Central memory CD8-positive, alpha-beta T cell (primary cell): Measurements from ENCODE around the gene IRAK1.

Experiments
- ATAC-seq: fragments of 150-1000 bp; cut with Tn5 transposase; replicated peaks from 2 replicates; pipeline ENCODE4 v1.10.0; 2022; ENCODE audit warnings: mild to moderate bottlenecking, moderate FRiP score, moderate number of reproducible peaks; ENCODE audit not compliant: poor library complexity, severe bottlenecking; ENCODE audit errors: extremely low read depth
- DNase-seq, 2 donors: peaks; one replicate each; pipeline ENCODE4 v3.0.0; 2021; ENCODE audit warnings: low spot score in 2 of 2
- H3K27ac Mint-ChIP-seq: one replicate; pipeline ENCODE4 v1.8.0; 2022; ENCODE audit warnings: low read depth, mild to moderate bottlenecking, moderate library complexity, mixed read lengths
- H3K27me3 Mint-ChIP-seq: one replicate; pipeline ENCODE4 v1.8.0; 2022; ENCODE audit warnings: mixed read lengths
- H3K36me3 Mint-ChIP-seq: one replicate; pipeline ENCODE4 v1.8.0; 2022; ENCODE audit warnings: mild to moderate bottlenecking, moderate library complexity, mixed read lengths; ENCODE audit not compliant: insufficient read depth
- H3K4me1 Mint-ChIP-seq: one replicate; pipeline ENCODE4 v1.8.0; 2022; ENCODE audit warnings: mixed read lengths
- H3K4me3 Mint-ChIP-seq: one replicate; pipeline ENCODE4 v1.8.0; 2022; ENCODE audit warnings: mild to moderate bottlenecking, moderate library complexity, mixed read lengths
- H3K9me3 Mint-ChIP-seq: one replicate; pipeline ENCODE4 v1.8.0; 2022; ENCODE audit warnings: mixed read lengths

IRAK1 gene

GRCh38 chrX:154049209-154050112 is 29.8 kb upstream of the IRAK1 start:
- Mint-ChIP-seq H3K4me1 (peaks cover 51% of the 10 kb centered on the region), H3K27me3 (no peaks in the 10 kb centered on the region), H3K36me3 (peaks cover 38% of the 10 kb centered on the region), H3K4me3 (no peak overlapping the region), H3K27ac (peak overlapping the region; percentile 83), H3K9me3 (no peaks in the 10 kb centered on the region)
- ATAC-seq (no peak), DNase-seq (no peak)

- DNase-seq (no peak), ATAC-seq (no peak)
- Mint-ChIP-seq H3K4me3 (no peak overlapping the region), H3K27ac (peak overlapping the region; percentile 58), H3K4me1 (peaks cover 51% of the 10 kb centered on the region), H3K27me3 (no peaks in the 10 kb centered on the region), H3K9me3 (no peaks in the 10 kb centered on the region), H3K36me3 (peaks cover 37% of the 10 kb centered on the region)
Observed at GRCh38 chrX:154048398-154048797, 28.7 kb upstream of the IRAK1 start.

- ATAC-seq (no peak), DNase-seq (no peak)
- Mint-ChIP-seq H3K4me3 (no peak overlapping the region), H3K27ac (peak overlapping the region; percentile 50), H3K9me3 (no peaks in the 10 kb centered on the region), H3K4me1 (peaks cover 50% of the 10 kb centered on the region), H3K36me3 (peaks cover 41% of the 10 kb centered on the region), H3K27me3 (no peaks in the 10 kb centered on the region)
Observed at GRCh38 chrX:154046940-154047610, 27.4 kb upstream of the IRAK1 start.

- H3K4me1 Mint-ChIP-seq = peaks cover 48% of the 10 kb centered on the region
- ATAC-seq (no peak), DNase-seq (no peak)
- H3K36me3 Mint-ChIP-seq = peaks cover 39% of the 10 kb centered on the region
- H3K27me3 Mint-ChIP-seq = no peaks in the 10 kb centered on the region
- H3K27ac Mint-ChIP-seq = peak overlapping the region; percentile 50
- no peaks in the 10 kb centered on the region for H3K9me3 Mint-ChIP-seq
- H3K4me3 Mint-ChIP-seq = no peak overlapping the region
Observed at GRCh38 chrX:154046031-154046781, 26.5 kb upstream of the IRAK1 start.

- H3K27me3 Mint-ChIP-seq = no peaks in the 10 kb centered on the region
- peaks cover 46% of the 10 kb centered on the region for H3K36me3 Mint-ChIP-seq
- peaks cover 43% of the 10 kb centered on the region for H3K4me1 Mint-ChIP-seq
- no peak for ATAC-seq
- no peak overlapping the region for H3K27ac Mint-ChIP-seq
- H3K9me3 Mint-ChIP-seq = no peaks in the 10 kb centered on the region
- no peak for DNase-seq
- no peak overlapping the region for H3K4me3 Mint-ChIP-seq
Observed at GRCh38 chrX:154044091-154044490, 24.4 kb upstream of the IRAK1 start.

GRCh38 chrX:154043003-154043763 is 23.5 kb upstream of the IRAK1 start:
- H3K4me1 Mint-ChIP-seq = peaks cover 40% of the 10 kb centered on the region
- peaks cover 46% of the 10 kb centered on the region for H3K36me3 Mint-ChIP-seq
- H3K27ac Mint-ChIP-seq = no peak overlapping the region

GRCh38 chrX:154040863-154041262 is 21.2 kb upstream of the IRAK1 start:
- Mint-ChIP-seq H3K36me3 (peaks cover 46% of the 10 kb centered on the region), H3K27ac (no peak overlapping the region), H3K27me3 (no peaks in the 10 kb centered on the region), H3K4me1 (peaks cover 30% of the 10 kb centered on the region), H3K9me3 (no peaks in the 10 kb centered on the region), H3K4me3 (no peak overlapping the region)
- DNase-seq = no peak
- no peak for ATAC-seq

More at GRCh38 chrX:154043003-154043763, 23.5 kb upstream of the IRAK1 start:
- Mint-ChIP-seq H3K4me3 (no peak overlapping the region), H3K9me3 (no peaks in the 10 kb centered on the region), H3K27me3 (no peaks in the 10 kb centered on the region)
- DNase-seq = no peak
- no peak for ATAC-seq

- H3K27me3 Mint-ChIP-seq = no peaks in the 10 kb centered on the region
- no peak for ATAC-seq
- DNase-seq = no peak
- H3K4me1 Mint-ChIP-seq = peaks cover 31% of the 10 kb centered on the region
- no peaks in the 10 kb centered on the region for H3K9me3 Mint-ChIP-seq
- H3K27ac Mint-ChIP-seq = no peak overlapping the region
- no peak overlapping the region for H3K4me3 Mint-ChIP-seq
- peaks cover 47% of the 10 kb centered on the region for H3K36me3 Mint-ChIP-seq
Observed at GRCh38 chrX:154040307-154040756, 20.6 kb upstream of the IRAK1 start.

- no peak for DNase-seq
- ATAC-seq = no peak
- H3K4me3 Mint-ChIP-seq = no peak overlapping the region
- peaks cover 46% of the 10 kb centered on the region for H3K36me3 Mint-ChIP-seq
- no peaks in the 10 kb centered on the region for H3K27me3 Mint-ChIP-seq
- H3K4me1 Mint-ChIP-seq = peaks cover 31% of the 10 kb centered on the region
- H3K9me3 Mint-ChIP-seq = no peaks in the 10 kb centered on the region
- H3K27ac Mint-ChIP-seq = no peak overlapping the region
Observed at GRCh38 chrX:154039577-154039976, 19.9 kb upstream of the IRAK1 start.

GRCh38 chrX:154038656-154039055 is 19.0 kb upstream of the IRAK1 start:
- H3K4me3 Mint-ChIP-seq = no peak overlapping the region
- ATAC-seq (no peak), DNase-seq (no peak)
- H3K4me1 Mint-ChIP-seq = peaks cover 32% of the 10 kb centered on the region
- H3K36me3 Mint-ChIP-seq = peaks cover 41% of the 10 kb centered on the region
- no peaks in the 10 kb centered on the region for H3K9me3 Mint-ChIP-seq
- no peak overlapping the region for H3K27ac Mint-ChIP-seq
- H3K27me3 Mint-ChIP-seq = no peaks in the 10 kb centered on the region

GRCh38 chrX:154037754-154038153 is 18.1 kb upstream of the IRAK1 start:
- no peak for DNase-seq
- Mint-ChIP-seq H3K4me3 (no peak overlapping the region), H3K27me3 (no peaks in the 10 kb centered on the region), H3K36me3 (peaks cover 40% of the 10 kb centered on the region), H3K27ac (peak overlapping the region; percentile 19), H3K4me1 (peaks cover 36% of the 10 kb centered on the region), H3K9me3 (no peaks in the 10 kb centered on the region)
- ATAC-seq = no peak

- H3K9me3 Mint-ChIP-seq = no peaks in the 10 kb centered on the region
- ATAC-seq (peak; percentile 92), DNase-seq (peak in 1 of 2 donors; percentile 14)
- peak overlapping the region; percentile 95 for H3K27ac Mint-ChIP-seq
- peaks cover 35% of the 10 kb centered on the region for H3K4me1 Mint-ChIP-seq
- H3K27me3 Mint-ChIP-seq = no peaks in the 10 kb centered on the region
- peak overlapping the region; percentile 27 for H3K4me3 Mint-ChIP-seq
- peaks cover 46% of the 10 kb centered on the region for H3K36me3 Mint-ChIP-seq
Observed at GRCh38 chrX:154036513-154036912, 16.8 kb upstream of the IRAK1 start.
